CD4-positive, alpha-beta T cell treated with Interleukin-6 for 4 hours (primary cell): Measurements from ENCODE around the gene CBLB.
"Not testable (repeated sequence)": the region's sequence is repeated elsewhere in the genome, so short reads cannot be mapped to it uniquely, and the experiment has no call there.

Source experiments
- DNase-seq: peaks from one replicate; pipeline ENCODE4 v3.0.0-alpha.2; 2020; ENCODE audit warnings: mixed read lengths

Gene CBLB

DNA sequence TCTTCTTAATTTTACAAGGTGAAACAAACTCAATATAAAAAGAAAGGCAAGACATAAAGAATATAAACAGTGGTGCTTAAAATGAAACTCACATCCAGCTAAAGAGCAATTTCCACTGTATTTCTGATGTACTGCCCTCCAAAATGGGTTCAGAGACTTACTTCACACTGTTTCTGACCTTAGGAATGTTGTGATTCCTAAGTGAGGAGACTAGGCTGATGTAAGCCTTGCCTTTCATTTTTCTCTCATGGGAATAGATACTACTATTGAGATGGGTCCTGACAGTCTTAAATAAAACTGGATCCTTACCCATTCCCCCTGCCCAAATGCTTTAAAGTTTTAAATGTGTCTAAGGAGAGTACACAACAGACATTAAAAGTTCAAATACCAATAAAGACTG, 86.9 kb downstream of the CBLB start:
- no peak for DNase-seq

GRCh38 chr3:105780107-105780506, 88.7 kb downstream of the CBLB start:
- no peak for DNase-seq

DNA sequence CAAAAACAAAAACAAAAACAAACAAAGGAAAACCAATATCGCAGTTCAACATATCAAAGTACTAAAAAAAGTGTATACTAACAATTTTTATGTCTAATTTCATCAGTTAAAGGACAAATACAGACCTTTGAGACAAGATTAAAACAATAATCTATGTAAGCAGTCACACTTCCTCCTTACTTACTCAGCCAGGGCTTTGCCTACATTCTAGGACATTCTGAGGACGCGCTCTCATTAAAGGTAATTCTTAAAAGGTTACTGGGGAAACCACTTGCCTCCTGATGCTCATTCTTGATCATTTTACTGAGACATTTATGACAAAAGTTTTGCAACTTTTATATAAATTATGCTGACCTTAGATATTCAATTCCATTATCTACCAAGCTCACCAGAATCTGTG, 93.4 kb downstream of the CBLB start:
- DNase-seq: no peak

DNA sequence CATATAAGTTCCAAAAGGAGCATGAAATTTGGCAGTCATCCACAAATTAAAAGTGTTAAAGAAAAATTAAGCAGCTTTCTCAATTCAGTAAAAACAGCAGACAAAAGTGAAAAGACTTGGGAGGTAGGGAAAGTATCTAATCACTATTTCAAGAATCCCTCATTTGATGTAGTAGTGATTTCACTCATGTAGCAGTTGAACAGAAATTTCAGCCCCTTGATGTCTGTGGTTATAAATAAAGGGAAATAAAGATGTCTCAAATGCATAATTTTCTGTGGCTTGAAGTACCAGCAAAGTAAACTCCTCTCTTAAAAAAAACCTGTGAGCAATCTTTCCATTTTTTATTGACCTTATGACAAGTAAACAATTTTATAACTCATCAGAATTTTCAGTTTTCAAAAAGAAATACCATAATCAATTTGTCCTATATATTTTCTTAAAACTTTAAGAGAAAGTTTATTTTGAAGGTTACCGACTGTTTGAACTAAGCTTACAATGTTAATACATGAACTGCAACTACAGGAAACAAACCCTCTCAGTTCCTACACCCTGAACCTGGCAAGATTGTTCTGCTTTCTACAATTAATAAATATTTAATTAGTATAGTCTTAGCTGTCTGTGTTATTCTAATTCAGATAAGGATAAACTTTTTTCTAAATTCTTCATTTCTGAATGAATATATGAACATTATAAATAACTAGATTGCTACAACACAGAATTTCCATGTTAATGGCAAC, 94.2 kb downstream of the CBLB start:
- no peak for DNase-seq

- no peak for DNase-seq
Measured at GRCh38 chr3:105773291-105773690, 95.5 kb downstream of the CBLB start.

GRCh38 chr3:105772635-105773034, 96.2 kb downstream of the CBLB start:
- DNase-seq: no peak

DNA sequence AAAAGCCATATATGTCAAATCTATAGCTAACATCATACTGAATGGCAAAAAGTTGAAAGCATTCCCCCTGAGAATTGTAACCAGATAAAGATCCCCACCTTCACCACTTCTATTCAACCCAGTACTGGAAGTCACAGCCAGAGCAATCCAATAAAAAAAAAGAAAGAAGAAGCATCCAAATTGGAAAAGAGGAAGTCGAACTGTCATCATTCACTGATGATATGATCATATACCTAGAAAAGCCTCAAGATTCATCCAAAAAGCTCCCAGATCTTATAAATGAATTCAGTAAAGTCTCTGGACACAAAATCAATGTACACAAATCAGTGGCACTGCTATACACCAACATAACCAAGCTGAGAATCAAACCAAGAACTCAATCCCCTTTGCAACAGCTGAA, 97.4 kb downstream of the CBLB start:
- no peak for DNase-seq

DNA sequence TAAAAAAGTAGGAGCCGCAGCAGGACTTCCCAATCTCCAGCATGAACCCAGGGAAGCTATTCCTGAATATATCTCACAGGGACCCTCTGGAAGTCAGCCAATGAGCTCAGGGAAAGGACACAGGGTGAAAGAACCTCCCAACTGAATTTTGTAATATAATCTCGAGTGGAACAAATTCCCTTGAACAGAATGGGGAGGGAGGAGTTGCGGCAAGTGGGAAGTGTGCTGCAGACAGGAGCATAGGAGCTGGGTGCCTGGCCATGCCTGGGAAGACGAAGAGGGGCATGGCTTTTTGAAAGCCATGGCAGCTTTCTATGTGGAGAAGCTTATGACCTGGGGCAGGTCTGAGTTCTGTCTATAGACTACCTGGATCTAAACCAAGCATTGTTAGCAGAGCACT, 98.4 kb downstream of the CBLB start:
- no peak for DNase-seq

DNA sequence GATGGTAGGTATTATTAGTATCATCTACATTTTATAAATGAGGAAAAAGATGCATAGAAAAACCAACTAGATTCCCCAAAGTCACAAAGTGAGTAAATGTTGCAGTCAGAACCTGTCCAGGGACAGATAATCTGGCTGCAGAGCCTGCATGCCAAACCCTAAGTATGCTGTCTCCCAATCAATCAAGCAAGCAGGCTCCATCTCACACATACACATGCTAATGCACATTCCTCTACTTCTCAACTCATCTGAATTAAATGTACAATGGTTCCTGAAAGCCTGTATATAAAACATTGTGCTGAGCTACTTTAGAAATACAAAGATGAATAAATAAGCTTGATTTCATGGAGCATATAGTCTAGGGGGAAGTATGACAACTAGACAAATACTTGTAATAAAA, 101.0 kb downstream of the CBLB start:
- DNase-seq: no peak

DNA sequence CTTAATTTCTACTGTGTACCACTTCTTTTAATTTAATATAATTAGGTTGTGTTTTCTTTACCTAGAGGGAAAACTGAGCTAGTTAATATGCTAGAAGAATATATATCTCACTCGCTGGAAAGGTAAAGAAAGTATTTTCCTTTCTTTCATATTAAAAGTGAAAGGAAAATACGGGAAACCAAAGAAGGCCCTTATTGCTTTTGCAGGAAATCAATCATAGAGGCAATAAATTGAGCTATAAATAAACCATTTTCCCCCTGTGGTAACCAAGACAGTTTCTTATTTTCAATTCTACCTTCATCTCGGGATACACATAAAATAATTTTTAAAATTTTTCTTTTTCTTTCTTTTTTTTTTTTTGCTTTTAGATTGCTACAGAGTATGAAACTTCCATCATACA, 101.6 kb downstream of the CBLB start:
- DNase-seq: no peak

- no peak for DNase-seq
Measured at GRCh38 chr3:105765308-105765639, 103.5 kb downstream of the CBLB start.

GRCh38 chr3:105764378-105765307, 104.2 kb downstream of the CBLB start:
- no peak for DNase-seq

- no peak for DNase-seq
Measured at GRCh38 chr3:105763659-105764036, 105.2 kb downstream of the CBLB start.

GRCh38 chr3:105762749-105763658, 105.8 kb downstream of the CBLB start:
- no peak for DNase-seq

GRCh38 chr3:105762214-105762613, 106.6 kb downstream of the CBLB start:
- not testable (repeated sequence) for DNase-seq

DNA sequence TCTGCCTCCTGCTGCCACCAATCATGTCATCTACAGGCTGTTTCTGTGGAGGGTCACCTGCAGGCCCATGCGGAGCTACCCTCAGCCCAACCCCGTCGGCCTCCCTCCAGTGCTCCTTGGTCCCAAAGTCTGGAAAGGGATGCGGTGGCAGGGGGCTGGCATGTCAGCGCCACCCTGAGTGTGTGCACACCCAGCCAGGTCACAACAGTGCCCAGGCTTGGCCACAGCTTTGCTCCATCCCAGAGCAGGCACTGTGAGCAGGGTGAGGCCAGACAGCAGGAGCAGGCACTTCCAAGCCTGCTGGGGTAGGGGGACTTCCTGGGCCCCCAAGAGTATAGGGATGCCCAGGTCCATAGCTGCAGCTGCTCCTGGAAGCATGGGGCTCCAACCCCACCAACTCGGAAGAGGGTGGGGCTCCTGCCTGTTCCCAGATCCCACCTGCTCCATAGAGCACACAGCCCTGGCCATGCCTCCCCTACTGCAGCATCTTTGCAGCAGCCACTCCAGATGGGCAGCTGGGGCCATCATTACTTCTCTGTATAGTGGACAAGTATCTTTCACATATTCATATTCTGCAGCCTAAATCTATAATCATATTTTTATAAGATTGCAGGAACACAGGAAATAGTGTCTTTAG, 109.3 kb downstream of the CBLB start:
- no peak for DNase-seq

DNA sequence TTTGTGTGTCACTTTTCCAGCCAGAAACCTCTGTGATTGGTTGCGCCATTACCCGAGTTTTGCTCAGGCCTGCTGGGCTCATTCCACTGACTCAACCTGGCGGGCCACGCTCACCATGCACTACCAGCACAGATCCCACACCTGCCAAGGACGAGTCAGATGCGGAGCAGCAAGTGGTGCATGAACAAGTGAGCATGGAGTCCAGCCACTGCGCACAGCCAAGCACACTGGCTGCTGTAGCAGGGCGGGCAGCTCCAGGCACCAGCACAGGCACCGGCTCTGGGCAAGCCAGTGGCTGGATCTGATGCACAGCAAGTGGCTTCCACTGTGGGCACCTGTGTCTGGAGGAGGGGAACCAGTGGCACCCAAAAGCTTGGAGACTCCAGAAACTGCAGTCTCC, 110.4 kb downstream of the CBLB start:
- no peak for DNase-seq

DNA sequence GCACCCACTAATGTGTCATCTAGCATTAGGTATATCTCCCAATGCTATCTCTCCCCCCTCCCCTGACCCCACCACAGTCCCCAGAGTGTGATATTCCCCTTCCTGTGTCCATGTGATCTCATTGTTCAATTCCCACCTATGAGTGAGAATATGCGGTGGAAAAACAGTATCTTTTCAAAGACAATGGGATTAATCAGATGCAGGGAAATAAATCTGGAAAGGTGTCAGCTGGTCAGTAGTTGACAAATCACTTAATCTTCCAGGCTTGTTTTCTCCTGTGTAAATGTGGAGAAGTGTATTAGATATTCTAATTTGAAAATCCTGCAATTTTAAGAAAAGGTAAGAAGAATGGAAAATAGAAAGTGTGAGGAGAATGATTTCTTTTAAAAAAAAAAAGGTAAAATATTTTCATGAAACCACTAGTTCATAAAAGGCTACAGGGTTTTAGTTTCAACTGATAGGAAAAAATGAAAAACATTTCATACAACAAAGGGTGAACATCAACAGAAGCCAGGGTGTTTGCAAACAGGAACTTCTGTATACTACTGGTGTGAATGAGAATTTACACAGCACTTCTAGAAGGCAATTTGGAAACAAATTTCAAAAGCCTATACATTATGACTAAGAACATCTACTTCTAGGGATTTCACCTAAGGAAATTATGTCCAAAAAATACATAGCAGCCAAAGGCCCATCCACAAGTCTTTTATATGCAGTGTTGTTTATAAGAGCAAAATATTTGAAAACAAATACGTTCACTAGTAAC, 113.5 kb downstream of the CBLB start:
- DNase-seq: no peak

- DNase-seq: peak; percentile 65
Measured at GRCh38 chr3:105752791-105753415, 115.9 kb downstream of the CBLB start.

- no peak for DNase-seq
Measured at GRCh38 chr3:105747696-105748095, 121.1 kb downstream of the CBLB start.

- DNase-seq: no peak
Measured at GRCh38 chr3:105747060-105747541, 121.7 kb downstream of the CBLB start.
